ENCODE results near the gene ACTL8.
A peak's percentile ranks its signal among the peaks of the same experiment; 100 is the strongest.

Gene ACTL8

GRCh38 chr1:17869815-17870214 is 114.7 kb downstream of the ACTL8 start:
- 80% methylated on average over 3 of the region's 3 CpGs for WGBS
- H3K27me3 ChIP-seq (ENCODE audit: control insufficient read depth in 1 of 2, insufficient read depth in 1 of 2, low read length in 2 of 2), result no peaks in the 10 kb centered on the region
- H3K9me3 ChIP-seq (ENCODE audit: control insufficient read depth, low read length), result peaks cover 20% of the 10 kb centered on the region
- no peak overlapping the region for H2BK12ac ChIP-seq (ENCODE audit: low read length in 2 of 2)
- H3K4ac ChIP-seq (ENCODE audit: low read depth in 1 of 2, low read length in 2 of 2), result no peak overlapping the region
- no peak overlapping the region for H3K4me2 ChIP-seq (ENCODE audit: low read length, poor library complexity, severe bottlenecking)
- peaks cover 6% of the 10 kb centered on the region for H3K4me1 ChIP-seq (ENCODE audit: control insufficient read depth, insufficient read depth, low read depth, low read length)
- H3K14ac ChIP-seq (ENCODE audit: low read length in 2 of 2), result no peak overlapping the region
- no peak overlapping the region for H2BK15ac ChIP-seq (ENCODE audit: low read depth, poor library complexity, severe bottlenecking)
- H2AFZ ChIP-seq (ENCODE audit: low read depth, low read length), result no peak overlapping the region
- no peak overlapping the region for H2BK120ac ChIP-seq (ENCODE audit: low read depth, low read length)
- DNase-seq, result no peak
- no peaks in the 10 kb centered on the region for H3K79me1 ChIP-seq (replicated peaks; ENCODE audit: low read length, poor library complexity, severe bottlenecking)
- H3K23ac ChIP-seq (ENCODE audit: low read length in 2 of 2), result no peak overlapping the region
- peak overlapping the region; percentile 47 for H3K9ac ChIP-seq (ENCODE audit: low read length)
- H4K91ac ChIP-seq (ENCODE audit: low read length), result no peak overlapping the region
- H3K18ac ChIP-seq (ENCODE audit: low read depth in 1 of 2, low read length in 2 of 2), result no peak overlapping the region
- H3K36me3 ChIP-seq (ENCODE audit: control insufficient read depth in 1 of 2, insufficient read depth in 2 of 2, low read depth in 1 of 2, low read length in 2 of 2), result no peaks in the 10 kb centered on the region
- H2AK5ac ChIP-seq (ENCODE audit: low read length, severe bottlenecking), result no peak overlapping the region
- H3K27ac ChIP-seq (ENCODE audit: low read length, poor library complexity, severe bottlenecking), result no peak overlapping the region
- H2BK5ac ChIP-seq (ENCODE audit: low read depth, low read length, poor library complexity, severe bottlenecking), result no peak overlapping the region
- no peak overlapping the region for H3K4me3 ChIP-seq (ENCODE audit: insufficient read depth in 1 of 2, low read depth in 1 of 2, low read length in 2 of 2)
- no peak overlapping the region for H4K8ac ChIP-seq (ENCODE audit: low read length)

GRCh38 chr1:17870679-17871078 is 115.5 kb downstream of the ACTL8 start:
- Histone ChIP-seq H3K23ac (ENCODE audit: low read length in 2 of 2) (no peak overlapping the region), H2BK5ac (ENCODE audit: low read depth, low read length, poor library complexity, severe bottlenecking) (no peak overlapping the region), H2AFZ (ENCODE audit: low read depth, low read length) (no peak overlapping the region), H2BK120ac (ENCODE audit: low read depth, low read length) (no peak overlapping the region), H3K9me3 (ENCODE audit: control insufficient read depth, low read length) (peaks cover 20% of the 10 kb centered on the region), H3K14ac (ENCODE audit: low read length in 2 of 2) (no peak overlapping the region), H3K18ac (ENCODE audit: low read depth in 1 of 2, low read length in 2 of 2) (no peak overlapping the region), H3K27ac (ENCODE audit: low read length, poor library complexity, severe bottlenecking) (no peak overlapping the region), H3K27me3 (ENCODE audit: control insufficient read depth in 1 of 2, insufficient read depth in 1 of 2, low read length in 2 of 2) (no peaks in the 10 kb centered on the region), H3K9ac (ENCODE audit: low read length) (no peak overlapping the region), H3K4ac (ENCODE audit: low read depth in 1 of 2, low read length in 2 of 2) (no peak overlapping the region), H3K4me1 (ENCODE audit: control insufficient read depth, insufficient read depth, low read depth, low read length) (peaks cover 8% of the 10 kb centered on the region), H3K79me1 (replicated peaks; ENCODE audit: low read length, poor library complexity, severe bottlenecking) (no peaks in the 10 kb centered on the region), H3K4me3 (ENCODE audit: insufficient read depth in 1 of 2, low read depth in 1 of 2, low read length in 2 of 2) (no peak overlapping the region), H2BK12ac (ENCODE audit: low read length in 2 of 2) (no peak overlapping the region), H4K91ac (ENCODE audit: low read length) (no peak overlapping the region), H3K36me3 (ENCODE audit: control insufficient read depth in 1 of 2, insufficient read depth in 2 of 2, low read depth in 1 of 2, low read length in 2 of 2) (no peaks in the 10 kb centered on the region), H3K4me2 (ENCODE audit: low read length, poor library complexity, severe bottlenecking) (no peak overlapping the region), H2BK15ac (ENCODE audit: low read depth, poor library complexity, severe bottlenecking) (peak overlapping the region; percentile 78), H2AK5ac (ENCODE audit: low read length, severe bottlenecking) (no peak overlapping the region), H4K8ac (ENCODE audit: low read length) (no peak overlapping the region)
- DNase-seq, result no peak
- WGBS, result 96% methylated on average over 1 of the region's 1 CpG

DNA sequence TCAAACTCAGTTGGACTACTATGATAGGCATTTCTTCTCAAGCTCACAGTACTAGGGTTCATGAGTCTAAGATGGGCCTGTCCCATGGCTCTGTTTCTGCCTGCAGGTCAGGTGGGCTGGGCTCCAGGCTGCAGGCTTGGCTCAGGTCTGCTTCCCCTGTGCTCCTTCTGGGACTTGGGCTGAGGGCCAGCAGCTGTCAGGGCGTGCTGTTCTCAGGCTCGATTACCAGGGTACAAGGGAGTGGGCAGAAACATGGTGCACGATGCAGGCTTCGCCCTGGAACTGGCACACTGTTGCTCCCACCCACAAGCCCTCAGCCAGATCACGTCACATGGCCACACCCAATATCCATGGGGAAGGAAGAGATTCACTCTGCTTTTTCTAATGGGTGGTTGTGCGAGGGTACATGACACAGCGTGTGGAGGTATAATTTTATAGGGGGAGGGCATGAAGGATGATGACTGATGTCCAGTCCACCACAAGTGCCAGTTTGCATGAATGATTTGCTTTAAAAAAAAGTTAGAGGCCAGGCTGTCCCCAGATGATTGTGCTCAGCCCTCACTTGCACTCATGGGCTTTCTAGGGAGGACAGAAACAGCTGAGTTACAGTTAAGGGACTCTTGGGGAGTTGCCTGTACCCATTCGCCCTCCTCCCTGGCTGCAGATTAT is 118.0 kb downstream of the ACTL8 start:
- Histone ChIP-seq H3K4me2 (ENCODE audit: low read length, poor library complexity, severe bottlenecking) (no peak overlapping the region), H4K91ac (ENCODE audit: low read length) (peak overlapping the region; percentile 47), H2BK12ac (ENCODE audit: low read length in 2 of 2) (peak overlapping the region in 1 of 2 experiments; percentile 83), H3K23ac (ENCODE audit: low read length in 2 of 2) (no peak overlapping the region), H4K8ac (ENCODE audit: low read length) (no peak overlapping the region), H3K36me3 (ENCODE audit: control insufficient read depth in 1 of 2, insufficient read depth in 2 of 2, low read depth in 1 of 2, low read length in 2 of 2) (no peaks in the 10 kb centered on the region), H3K27ac (ENCODE audit: low read length, poor library complexity, severe bottlenecking) (no peak overlapping the region), H2BK15ac (ENCODE audit: low read depth, poor library complexity, severe bottlenecking) (no peak overlapping the region), H3K14ac (ENCODE audit: low read length in 2 of 2) (peak overlapping the region in 1 of 2 experiments; percentile 68), H3K27me3 (ENCODE audit: control insufficient read depth in 1 of 2, insufficient read depth in 1 of 2, low read length in 2 of 2) (no peaks in the 10 kb centered on the region), H3K4me1 (ENCODE audit: control insufficient read depth, insufficient read depth, low read depth, low read length) (peaks cover 4% of the 10 kb centered on the region), H3K4ac (ENCODE audit: low read depth in 1 of 2, low read length in 2 of 2) (no peak overlapping the region), H2AK5ac (ENCODE audit: low read length, severe bottlenecking) (no peak overlapping the region), H3K4me3 (ENCODE audit: insufficient read depth in 1 of 2, low read depth in 1 of 2, low read length in 2 of 2) (no peak overlapping the region), H2BK120ac (ENCODE audit: low read depth, low read length) (peak overlapping the region; percentile 67), H2AFZ (ENCODE audit: low read depth, low read length) (no peak overlapping the region), H3K9ac (ENCODE audit: low read length) (no peak overlapping the region), H3K79me1 (replicated peaks; ENCODE audit: low read length, poor library complexity, severe bottlenecking) (no peaks in the 10 kb centered on the region), H3K18ac (ENCODE audit: low read depth in 1 of 2, low read length in 2 of 2) (peak overlapping the region in 1 of 2 experiments; percentile 69), H3K9me3 (ENCODE audit: control insufficient read depth, low read length) (peaks cover 8% of the 10 kb centered on the region), H2BK5ac (ENCODE audit: low read depth, low read length, poor library complexity, severe bottlenecking) (no peak overlapping the region)
- no peak for DNase-seq
- 88% methylated on average over 5 of the region's 8 CpGs for WGBS

GRCh38 chr1:17874231-17874630 is 119.1 kb downstream of the ACTL8 start:
- no peak overlapping the region for H2AK5ac ChIP-seq (ENCODE audit: low read length, severe bottlenecking)
- H3K4me3 ChIP-seq (ENCODE audit: insufficient read depth in 1 of 2, low read depth in 1 of 2, low read length in 2 of 2), result no peak overlapping the region
- no peak overlapping the region for H3K4me2 ChIP-seq (ENCODE audit: low read length, poor library complexity, severe bottlenecking)
- H2AFZ ChIP-seq (ENCODE audit: low read depth, low read length), result no peak overlapping the region
- no peak overlapping the region for H3K14ac ChIP-seq (ENCODE audit: low read length in 2 of 2)
- DNase-seq, result peak; percentile 63
- H3K9me3 ChIP-seq (ENCODE audit: control insufficient read depth, low read length), result peaks cover 4% of the 10 kb centered on the region
- no peaks in the 10 kb centered on the region for H3K36me3 ChIP-seq (ENCODE audit: control insufficient read depth in 1 of 2, insufficient read depth in 2 of 2, low read depth in 1 of 2, low read length in 2 of 2)
- H3K79me1 ChIP-seq (replicated peaks; ENCODE audit: low read length, poor library complexity, severe bottlenecking), result no peaks in the 10 kb centered on the region
- peak overlapping the region; percentile 45 to 49 for H2BK12ac ChIP-seq (ENCODE audit: low read length in 2 of 2)
- H3K4me1 ChIP-seq (ENCODE audit: control insufficient read depth, insufficient read depth, low read depth, low read length), result peaks cover 4% of the 10 kb centered on the region
- H3K23ac ChIP-seq (ENCODE audit: low read length in 2 of 2), result no peak overlapping the region
- peak overlapping the region; percentile 67 for H2BK120ac ChIP-seq (ENCODE audit: low read depth, low read length)
- H3K27ac ChIP-seq (ENCODE audit: low read length, poor library complexity, severe bottlenecking), result peak overlapping the region; percentile 15
- peak overlapping the region; percentile 84 for H3K9ac ChIP-seq (ENCODE audit: low read length)
- no peak overlapping the region for H2BK15ac ChIP-seq (ENCODE audit: low read depth, poor library complexity, severe bottlenecking)
- 49% methylated on average over 1 of the region's 1 CpG for WGBS
- no peaks in the 10 kb centered on the region for H3K27me3 ChIP-seq (ENCODE audit: control insufficient read depth in 1 of 2, insufficient read depth in 1 of 2, low read length in 2 of 2)
- H4K8ac ChIP-seq (ENCODE audit: low read length), result peak overlapping the region; percentile 56
- H2BK5ac ChIP-seq (ENCODE audit: low read depth, low read length, poor library complexity, severe bottlenecking), result no peak overlapping the region
- H4K91ac ChIP-seq (ENCODE audit: low read length), result peak overlapping the region; percentile 11
- H3K4ac ChIP-seq (ENCODE audit: low read depth in 1 of 2, low read length in 2 of 2), result no peak overlapping the region
- H3K18ac ChIP-seq (ENCODE audit: low read depth in 1 of 2, low read length in 2 of 2), result peak overlapping the region in 1 of 2 experiments; percentile 14

Data from mesenchymal stem cell (in vitro differentiated cells and primary cell).